ENCODE measurements around the gene TASL. TPM values are rescaled to one million over a fixed set of nuclear protein-coding genes. Genes with fewer than 3 reads are reported as not detected.

The TASL gene, protein sequence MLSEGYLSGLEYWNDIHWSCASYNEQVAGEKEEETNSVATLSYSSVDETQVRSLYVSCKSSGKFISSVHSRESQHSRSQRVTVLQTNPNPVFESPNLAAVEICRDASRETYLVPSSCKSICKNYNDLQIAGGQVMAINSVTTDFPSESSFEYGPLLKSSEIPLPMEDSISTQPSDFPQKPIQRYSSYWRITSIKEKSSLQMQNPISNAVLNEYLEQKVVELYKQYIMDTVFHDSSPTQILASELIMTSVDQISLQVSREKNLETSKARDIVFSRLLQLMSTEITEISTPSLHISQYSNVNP
- total RNA-seq, result not detected in 2 replicates

DNA sequence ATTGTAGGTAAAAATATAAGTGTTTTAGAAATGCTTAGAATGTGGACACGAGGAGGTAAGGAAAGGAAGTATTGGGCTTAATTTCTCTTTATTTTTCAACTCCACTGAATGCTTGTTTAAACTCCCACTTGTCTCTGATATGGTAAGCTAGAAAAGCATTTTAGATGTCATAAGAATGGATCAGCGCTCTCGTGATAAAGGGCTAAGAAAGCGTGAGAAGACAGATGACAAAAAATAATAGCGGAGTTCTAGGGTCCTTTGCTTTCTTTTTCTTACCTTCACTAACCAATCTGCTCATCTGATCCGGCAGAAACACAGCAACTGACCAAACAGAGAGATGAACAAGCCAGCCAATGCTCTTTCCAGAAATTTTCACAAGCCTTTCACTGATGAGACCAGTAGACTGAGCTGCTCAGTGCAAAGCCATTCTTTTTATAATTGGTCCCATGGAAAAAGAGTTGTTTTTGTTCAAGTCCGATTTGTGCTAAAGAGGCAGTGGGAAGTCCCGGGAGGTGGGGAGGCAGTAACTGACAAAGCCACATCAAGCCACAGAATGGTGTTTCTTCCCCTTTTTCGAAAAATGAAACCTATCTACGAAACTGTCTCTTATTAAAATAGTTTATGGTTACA is at the start of gene TASL:
Gene TASL (minus strand): TSS at position 405 of the 630 bp plus-strand sequence. CDS start 17,411 bp downstream, outside the sequence.

Other genes with a start within 250 kb of the TASL start
- gene GK, start 75.7 kb upstream of the TASL start, total RNA-seq, result 1.4 and 5.5 TPM in 2 replicates